ENCODE data around the gene FGR. TPM values are rescaled to one million over a fixed set of nuclear protein-coding genes. Genes with fewer than 3 reads are reported as not detected.
"Not testable (repeated sequence)": the region's sequence is repeated elsewhere in the genome, so short reads cannot be mapped to it uniquely, and the experiment has no call there.

Gene FGR
- polyA plus RNA-seq, 12 donors: 0.96 to 8.5 (median 1.9) TPM; not detected in 2

DNA sequence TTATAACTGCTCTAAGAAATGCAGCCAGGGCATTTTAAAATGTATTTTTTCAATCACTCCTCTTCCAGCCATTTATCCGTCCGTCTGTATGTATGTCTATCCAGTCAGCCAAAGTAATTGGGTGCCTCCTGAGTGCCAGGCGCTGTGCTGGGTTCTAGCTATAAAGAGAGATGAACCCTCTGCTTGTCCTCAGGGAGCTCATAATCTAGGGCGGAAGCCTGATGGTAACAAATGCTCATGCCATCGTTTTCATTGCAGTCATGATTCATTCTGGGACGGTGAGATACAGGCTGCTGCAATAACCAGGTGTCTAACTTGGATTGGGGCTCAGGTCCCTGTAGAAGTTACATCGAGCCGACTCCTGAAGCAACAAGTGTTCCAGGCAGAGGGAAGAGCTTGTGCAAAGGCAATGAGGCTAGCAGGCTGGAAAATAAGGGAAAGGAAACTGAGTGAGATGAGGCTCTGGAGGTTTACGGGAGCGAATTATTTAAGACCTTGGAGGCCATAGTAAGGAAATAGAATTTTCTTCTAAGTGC is 25.4 kb upstream of the FGR start:
- no peak for DNase-seq

DNA sequence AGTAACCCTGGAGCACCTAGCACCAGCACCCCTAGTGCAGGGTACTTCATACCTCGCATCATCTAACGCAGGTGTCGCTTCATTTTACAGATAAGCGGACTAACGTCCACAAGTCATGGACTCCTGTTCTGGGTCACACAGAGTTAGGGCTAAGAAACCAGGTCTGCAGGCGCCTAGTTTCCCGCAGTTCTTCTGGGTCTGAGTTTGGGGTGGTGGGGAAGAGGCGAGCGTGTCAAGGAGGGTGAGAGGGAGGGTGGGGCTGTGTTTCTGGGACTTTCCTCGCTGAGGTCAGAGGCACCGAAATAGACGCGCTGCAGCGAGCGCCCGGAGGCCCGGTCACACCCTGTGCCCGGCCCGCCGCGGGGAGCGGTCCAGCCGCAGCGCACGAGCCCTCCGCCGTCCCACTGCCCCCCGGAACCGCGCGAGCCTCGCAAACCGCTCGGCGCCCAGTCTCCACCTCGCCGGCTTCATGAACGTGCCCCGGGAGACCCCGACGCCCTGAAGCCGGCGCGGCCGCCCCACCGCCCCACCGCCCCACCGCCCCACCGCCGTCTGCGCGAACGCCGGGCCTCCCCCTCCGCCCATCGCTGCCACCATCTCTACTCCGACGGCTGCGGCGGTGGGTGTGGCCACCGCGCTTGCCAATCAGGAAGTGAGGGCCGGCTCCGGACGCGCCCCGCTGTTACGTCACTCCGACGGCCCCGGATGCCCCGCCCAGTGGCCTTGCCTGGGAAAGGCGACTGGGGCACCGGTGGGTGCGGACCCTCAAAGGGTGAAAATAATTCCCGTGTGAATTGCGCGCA is 24.7 kb upstream of the FGR start:
- peak; percentile 89 for DNase-seq

DNA sequence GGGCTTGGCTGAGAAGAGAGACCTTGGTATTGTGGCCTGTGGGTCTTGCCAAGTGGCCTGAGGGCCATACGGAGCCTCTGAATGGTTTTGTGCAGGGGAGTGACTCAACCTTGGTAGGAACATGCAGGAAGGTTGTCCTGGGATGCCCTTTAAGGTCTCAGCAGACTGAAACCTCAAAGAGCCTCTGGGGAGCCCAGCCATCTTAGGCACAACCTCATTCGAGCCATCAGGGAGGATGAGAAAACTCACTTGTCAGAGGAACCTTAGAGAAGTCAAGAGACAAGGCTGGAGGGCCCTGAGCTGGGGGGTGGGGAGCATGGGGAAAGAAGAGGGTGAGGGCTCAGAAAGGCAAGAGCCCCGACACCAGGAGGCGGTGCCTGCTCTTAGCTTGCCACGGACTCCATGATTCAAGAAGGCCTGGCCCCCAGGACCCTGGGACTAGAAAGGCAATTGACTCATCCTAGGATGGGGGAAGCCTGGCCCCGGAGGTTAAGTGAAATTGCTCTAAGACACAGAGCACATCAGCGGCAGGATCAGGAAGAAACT is 24.0 kb upstream of the FGR start:
- DNase-seq: no peak

DNA sequence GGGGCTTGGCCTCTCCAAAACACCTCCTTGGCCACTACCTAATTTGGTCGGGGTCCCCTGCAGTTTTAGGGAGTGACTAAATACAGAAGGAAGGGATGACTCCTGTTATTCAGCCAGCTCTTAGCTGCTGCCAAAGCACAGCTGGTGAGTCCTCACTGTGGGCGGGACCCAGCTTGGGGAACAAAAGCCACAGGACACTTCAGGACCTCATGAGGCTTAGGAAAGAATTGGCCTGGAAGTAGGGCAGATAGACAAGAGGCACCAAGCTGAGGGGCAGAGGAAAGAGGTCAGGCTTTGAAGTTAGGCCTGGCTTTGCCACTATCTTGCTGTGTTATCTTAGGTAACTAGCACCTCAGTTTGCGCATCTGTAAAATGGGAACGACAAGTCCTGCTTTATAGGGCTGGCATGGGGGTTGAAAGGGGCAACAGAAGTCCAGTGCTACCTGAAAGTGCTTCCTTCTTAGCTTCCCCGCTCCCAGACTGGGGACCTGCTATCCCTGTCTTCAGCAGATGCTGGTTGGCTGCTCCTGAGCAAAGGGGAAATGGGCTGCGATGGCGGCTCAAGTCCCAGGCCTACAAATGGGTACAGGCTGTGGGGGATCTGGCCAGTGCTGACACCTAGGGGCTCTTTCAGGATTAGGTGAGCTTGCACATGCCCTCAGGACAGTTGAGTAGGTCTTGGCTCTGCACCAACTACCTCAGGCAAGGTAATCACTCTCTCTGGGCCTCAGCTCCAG is 21.3 kb upstream of the FGR start:
- DNase-seq: no peak

DNA sequence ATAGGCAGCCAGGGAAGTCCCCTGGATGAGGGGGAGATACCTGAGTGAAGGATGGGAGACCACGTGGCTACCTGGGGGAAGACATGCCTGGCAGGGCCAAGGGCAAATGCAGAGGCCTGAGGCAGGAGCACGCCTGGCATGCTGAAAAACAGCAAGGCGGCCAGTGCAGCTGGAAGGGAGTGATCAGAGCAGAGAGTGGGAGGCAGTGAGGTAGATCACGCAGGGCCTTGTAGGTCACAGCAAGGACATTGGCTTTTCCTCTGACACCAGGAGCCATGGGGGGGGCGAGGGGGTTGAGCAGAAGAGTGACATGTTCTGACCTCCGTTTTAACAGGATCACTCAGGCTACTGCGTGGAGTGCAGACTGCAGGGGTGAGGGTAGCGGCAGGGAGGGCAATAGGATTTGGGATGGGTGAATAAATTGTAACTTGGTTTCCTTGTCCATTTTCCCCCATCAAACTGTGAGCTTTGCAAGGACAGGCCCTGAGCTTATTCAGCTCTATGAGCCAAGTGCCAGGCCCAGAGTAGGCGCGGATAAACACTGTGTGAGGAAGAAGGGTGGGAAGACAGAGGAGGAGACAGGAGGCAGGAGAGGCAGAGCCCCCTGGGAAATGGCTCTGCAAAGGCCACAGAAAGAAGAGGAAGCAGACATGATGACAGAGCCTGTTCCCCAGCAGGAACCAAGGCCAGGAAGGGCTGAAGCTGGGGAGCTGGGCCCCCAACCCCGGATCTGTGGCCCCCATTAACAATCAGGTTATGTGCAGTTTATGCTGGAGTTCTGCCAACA is 20.4 kb upstream of the FGR start:
- DNase-seq: no peak

DNA sequence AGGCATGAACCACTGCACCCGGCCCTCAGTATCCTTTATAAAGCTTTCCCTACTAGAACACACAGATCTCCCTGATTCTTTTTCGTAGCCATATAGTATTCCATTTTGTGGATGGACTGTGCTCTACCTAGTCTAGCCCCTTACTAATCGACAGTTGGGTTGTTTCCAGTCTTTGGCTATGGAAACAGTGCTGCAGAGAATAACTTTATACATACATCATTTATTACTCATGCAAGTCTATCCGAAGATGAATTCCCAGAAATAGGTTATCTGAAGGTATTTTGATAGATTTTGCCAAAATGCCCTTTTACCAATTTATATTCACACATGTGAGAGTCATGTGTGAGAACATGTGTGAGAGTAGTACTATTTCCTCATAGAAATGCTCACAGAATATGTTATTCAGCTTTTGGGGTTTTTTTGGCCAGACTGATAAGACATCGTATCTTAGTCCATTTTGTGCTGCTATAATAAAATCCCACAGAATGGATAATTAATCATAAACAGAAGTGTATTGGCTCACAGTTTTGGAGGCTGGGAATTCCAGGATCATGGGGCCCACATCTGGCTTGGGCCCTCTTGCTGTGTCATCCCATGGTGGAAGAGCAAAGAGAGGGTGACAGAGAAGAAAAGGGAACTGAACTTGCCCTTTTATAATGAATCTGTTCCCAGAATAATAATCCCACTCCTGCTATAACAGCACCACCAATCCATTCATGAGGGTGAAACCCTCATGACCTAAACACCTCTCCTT is 17.3 kb upstream of the FGR start:
- no peak for DNase-seq

DNA sequence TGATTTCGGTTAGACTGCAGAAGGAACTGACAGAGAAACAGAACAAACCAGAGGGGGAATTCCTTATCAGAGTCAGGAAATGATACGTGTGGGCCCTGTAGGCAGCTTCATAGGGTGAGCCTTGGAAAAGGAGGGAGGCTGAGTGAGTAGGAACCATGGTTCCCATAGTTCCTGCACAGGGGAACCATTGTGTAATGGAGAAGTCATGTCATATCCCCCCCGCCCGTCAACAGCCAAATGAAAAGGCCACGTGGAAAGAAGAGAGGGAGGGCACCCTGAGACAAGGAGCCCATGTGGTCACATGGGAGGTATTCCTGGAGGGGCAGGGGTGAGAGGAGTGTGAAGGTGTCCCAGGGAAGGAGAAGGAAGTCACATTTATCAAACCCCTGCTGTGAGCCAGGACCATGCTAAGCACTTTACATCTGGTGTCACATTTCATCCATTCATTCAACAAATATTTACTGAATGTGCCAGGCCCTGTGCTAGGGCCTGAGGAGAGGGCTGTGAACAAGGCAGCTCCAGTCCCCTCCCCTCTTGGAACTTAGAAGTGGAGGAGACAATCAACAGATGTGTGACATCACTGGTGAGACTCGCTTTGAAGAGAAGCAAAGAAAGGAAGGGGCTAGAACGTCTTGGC is 15.7 kb upstream of the FGR start:
- DNase-seq: no peak

DNA sequence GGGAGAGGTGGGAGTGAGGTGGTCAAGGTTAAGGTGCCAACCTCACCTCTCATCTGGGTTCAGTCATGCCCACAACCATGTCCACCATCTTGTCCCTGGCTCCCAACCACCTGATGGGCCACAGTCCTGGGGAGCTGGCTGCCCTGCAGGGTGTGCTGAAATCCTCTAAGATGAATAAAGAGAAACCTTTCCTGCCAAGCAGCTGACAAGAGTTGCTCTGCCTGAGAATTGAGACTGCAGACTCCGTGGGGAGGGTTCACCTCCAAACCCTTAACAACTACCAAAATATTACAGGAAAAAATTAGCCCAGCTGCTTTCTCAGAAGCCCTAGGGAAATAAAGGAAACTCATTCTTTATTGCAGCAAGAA is 15.2 kb upstream of the FGR start:
- DNase-seq: no peak

DNA sequence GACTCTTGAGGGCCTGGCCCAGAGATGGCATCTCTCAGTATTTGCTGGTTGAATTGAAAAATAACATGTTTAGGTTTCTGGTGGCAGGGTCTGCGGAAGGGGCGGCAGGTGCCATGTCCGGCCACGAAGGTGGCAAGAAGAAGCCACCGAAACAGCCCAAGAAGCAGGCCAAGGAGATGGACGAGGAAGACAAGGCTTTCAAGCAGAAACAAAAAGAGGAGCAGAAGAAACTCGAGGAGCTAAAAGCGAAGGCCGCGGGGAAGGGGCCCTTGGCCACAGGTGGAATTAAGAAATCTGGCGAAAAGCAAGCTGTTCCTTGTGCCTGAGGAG is 14.3 kb upstream of the FGR start:
- no peak for DNase-seq

DNA sequence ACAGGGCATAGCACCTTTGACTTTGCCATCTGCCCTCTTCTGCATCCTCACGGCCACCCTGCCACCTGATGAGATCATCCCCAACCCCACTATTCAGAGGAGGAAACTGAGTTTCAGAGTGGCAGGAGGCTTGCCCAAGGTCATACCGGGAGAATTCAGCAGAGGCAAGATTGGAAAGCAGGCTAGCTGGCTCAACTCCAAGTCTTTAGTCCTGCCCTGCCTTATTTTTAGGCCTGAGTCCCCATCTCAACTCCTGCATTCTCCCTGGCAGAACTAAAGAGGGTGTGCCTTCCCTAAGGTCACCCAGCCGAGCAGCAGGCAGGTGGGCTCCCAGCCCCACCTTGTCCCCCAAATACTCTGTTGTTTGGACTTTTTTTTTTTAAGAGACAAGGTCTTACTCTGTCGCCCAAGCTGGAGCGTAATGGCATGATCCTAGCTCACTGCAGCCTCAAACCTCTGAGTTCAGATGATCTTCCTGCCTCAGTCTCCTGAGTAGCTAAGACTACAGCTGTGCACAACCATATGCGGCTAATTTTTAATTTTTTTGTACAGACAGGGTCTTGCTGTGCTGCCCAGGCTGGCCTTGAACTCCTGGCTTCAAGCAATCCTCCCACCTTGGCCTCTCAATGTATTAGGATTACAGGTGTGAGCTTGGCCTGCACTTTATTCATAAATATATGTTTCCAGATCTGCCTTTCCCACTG is 13.8 kb upstream of the FGR start:
- DNase-seq: no peak

DNA sequence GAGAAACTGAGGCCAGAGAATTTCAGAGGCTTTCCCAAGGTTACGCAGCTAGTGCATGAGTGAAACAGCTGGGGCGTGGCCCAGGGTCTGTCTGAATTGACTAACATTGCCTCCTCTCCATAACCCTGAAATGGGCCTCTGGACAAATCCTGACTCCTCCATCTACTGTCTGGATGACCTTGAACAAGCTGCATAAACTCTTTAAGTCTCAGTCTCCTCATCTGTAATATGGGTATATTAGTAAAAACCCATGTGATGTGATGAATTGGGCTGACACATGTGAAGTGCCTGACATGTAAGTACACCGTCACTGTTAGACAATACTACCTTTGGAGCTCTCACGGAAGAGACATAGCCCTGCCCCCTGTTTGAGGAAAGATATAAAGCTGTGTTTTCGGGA is 12.3 kb upstream of the FGR start:
- DNase-seq: no peak

DNA sequence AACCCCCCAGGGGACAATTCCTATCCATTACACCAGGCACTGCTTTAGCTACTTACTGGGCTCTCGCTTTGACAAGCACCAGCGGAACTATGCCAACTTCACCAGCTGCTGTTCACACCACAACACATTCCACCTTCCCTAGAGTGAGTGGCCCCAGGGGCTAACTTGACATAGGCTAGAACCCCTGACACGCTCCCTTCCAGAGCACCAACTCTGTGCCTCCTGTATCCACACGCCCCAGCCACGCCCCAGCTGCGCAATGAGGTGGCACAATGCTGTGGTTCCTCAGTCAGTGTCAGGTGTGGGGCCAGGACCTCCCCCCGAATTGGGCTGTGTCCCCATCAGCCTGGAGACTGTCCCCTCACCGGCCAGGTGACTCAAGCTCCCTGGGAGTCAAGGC is 11.7 kb upstream of the FGR start:
- no peak for DNase-seq

DNA sequence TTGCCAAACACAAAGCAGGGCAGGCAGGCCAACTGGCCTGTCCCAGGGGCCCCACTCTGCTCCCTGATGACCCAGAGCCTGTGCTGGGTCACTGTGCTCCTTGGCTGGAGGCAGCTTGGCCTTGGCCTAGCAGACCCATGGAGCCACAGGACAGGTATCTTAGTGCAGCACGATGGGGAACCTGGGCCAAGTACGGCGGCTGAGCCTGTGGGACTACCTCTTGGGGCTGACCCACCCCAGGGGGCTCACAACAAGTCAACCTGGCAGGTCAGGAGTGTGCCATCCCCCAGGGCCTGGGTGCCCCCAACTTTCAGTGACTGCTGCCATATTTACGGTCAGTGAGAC is 10.1 kb upstream of the FGR start:
- DNase-seq: no peak

DNA sequence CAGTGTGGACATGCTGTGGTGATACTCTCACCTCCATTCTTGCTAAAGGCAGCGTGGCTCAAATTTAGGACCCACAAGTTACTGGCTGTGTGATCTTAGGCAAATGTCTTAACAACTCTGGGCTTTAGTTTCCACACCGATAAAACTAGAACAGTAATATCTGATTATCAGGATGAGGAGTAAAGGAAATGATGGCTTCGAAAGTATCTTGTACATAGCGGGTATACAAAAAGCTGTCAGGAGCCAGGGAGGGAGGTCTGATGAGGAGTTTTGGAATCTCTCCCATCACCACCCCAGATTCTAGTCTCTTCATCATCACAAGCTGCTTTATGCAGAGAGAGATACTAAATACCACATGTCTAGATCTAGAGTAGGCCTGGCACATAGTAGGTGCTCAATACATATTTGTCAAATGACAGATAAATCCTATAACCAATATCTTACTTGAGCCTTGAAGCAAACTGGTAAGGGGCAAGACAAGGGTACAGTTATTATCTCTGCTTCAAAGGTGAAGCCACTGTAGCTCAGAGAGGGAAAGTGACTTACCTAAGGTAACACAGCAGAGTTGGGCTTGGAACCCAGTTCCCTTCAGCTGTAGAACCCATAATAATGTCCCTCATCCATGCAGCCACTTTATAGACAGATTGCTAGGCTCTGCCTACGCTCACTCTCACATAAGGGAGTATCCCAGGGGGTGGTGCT is 9.5 kb upstream of the FGR start:
- no peak for DNase-seq

DNA sequence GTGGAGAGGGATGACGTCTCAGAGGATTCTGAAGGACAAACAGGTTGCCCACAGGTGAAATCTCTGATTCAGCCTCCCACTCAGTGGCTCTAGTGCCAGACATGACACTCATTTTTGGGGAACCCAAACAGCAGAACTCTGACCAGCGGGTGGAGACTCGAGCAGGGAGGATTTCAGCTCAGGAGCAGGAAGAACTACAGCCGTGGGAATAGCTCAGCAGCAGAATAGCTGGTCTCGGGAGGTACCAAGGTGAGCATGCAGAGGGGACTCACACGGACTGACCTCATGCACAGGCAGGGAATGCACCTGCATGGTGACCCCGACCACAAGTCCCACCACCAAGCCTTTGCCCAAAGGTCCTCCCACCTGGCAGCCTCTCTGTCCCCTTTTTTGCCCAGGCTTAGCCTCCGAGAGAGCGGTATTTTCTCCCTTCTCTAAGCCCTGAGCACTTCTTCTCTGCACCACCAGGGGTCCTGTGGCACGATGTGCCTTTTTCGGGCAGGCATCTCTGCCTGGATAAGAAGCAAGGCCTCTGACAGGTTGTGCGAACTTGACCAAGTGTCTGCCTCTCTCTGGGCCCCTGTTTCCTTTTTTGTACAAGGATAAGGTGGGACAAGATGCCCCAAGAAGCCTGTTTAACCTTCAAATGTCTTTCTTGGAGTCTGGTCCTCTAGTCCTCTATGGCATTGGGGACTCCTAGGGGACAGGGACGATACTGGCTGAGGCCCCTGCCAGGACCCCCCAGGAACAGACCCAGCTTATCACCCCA is 8.8 kb upstream of the FGR start:
- DNase-seq: no peak

DNA sequence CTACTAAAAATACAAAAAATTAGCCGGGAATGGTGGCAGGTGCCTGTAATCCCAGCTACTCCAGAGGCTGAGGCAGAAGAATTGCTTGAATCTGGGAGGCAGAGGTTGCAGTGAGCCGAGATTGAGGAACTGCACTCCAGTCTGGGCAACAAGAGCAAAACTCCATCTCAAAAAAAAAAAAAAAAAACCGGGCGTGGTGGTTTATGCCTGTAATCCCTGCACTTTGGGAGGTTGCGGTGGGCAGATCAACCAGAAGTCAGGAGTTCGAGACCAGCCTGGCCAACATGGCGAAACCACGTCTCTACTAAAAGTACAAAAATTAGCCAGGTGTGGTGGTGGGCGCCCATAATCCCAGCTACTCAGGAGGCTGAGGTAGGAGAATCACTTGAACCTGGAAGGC is 5.5 kb upstream of the FGR start:
- DNase-seq: not testable (repeated sequence)

DNA sequence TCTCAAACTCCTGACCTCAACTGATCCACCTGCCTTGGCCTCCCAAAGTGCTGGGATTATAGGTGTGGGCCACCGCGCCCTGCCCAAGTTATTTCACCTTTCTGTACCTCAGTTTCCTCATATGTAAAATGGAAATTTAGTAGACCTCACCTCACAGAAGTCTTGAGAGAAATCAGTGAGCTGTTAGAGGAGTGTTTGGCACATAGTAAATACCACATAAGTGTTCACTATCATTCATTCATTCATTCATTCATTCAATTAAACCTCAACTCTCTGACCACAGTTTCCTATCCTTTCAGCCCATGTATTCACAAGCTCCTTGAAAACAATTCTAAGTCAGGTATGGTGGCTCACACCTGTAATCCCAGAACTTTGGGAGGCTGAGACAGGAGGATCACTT is 3.8 kb upstream of the FGR start:
- no peak for DNase-seq

DNA sequence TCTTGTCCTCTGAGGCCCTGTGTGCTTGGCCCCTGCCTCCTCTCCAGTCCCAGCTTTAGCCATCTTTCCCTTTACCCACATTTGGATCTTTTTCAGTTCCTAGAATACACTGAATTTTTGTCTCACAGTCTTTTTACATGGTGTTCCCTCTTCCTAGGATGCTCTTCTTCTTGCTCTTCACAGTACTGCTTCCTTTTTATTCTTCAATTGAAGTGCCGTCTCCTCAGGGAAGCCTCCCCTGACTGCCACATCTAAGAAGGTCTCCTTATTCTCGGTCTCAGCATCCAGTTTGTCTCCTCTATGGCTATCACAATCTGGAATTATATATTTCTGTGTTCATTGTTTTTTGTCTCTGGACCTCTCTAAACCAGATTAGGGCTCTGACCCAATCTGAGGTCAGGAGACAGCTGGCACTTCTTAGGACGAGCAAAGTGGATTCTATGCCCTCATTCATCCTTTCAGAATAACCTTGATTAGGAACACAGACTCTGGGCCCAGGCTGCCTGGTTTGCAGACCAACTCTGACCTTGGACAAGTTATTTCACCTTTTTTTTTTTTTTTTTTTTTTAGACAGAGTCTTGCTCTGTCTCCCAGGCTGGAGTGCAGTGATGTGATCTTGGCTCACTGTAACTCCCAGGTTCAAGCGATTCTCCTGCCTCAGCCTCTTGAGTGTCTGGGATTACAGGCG is 3.2 kb upstream of the FGR start:
- DNase-seq: no peak
